Activated T-cell treated with anti-CD3 and anti-CD28 coated beads, Interleukin-2, amount 50 U/mL, for 4 hours (primary cell): Measurements from ENCODE around the gene POMGNT1. TPM values are rescaled to one million over a fixed set of nuclear protein-coding genes. Genes with fewer than 3 reads are reported as not detected.
"Not testable (repeated sequence)": the region's sequence is repeated elsewhere in the genome, so short reads cannot be mapped to it uniquely, and the experiment has no call there.

Experiments used
- ATAC-seq, 2 donors: fragments of 200-7000 bp; cut with Tn5 transposase; one replicate each; pipeline ENCODE4 v1.10.0; 2021
- DNase-seq: peaks from one replicate; pipeline ENCODE4 v3.0.0-alpha.2; 2020
- H3K27me3 Mint-ChIP-seq: one replicate; pipeline ENCODE4 v1.8.0; 2021; ENCODE audit warnings: low read depth, mixed read lengths
- H3K36me3 Mint-ChIP-seq: one replicate; pipeline ENCODE4 v1.8.0; 2022; ENCODE audit warnings: mixed read lengths; ENCODE audit not compliant: insufficient read depth
- H3K4me1 Mint-ChIP-seq: one replicate; pipeline ENCODE4 v1.8.0; 2021; ENCODE audit warnings: low read depth, mixed read lengths
- H3K4me3 Mint-ChIP-seq: one replicate; pipeline ENCODE4 v1.8.0; 2021; ENCODE audit warnings: mild to moderate bottlenecking, moderate library complexity, mixed read lengths
- H3K9me3 Mint-ChIP-seq: one replicate; pipeline ENCODE4 v1.8.0; 2021; ENCODE audit warnings: mixed read lengths
- total RNA-seq, 3 donors: library from RNA; stranded (reverse); gene quantifications; one replicate each; pipeline ENCODE4 v1.2.1, GENCODE V29; 2021

The POMGNT1 gene
- 10 to 100 TPM; 60.5 to 73.5 (median 73.0) TPM for total RNA-seq

GRCh38 chr1:46197964-46198811 lies at the start of gene POMGNT1:
TSS of gene POMGNT1 (minus strand) at chr1:46198434. CDS start at chr1:46197821, 613 bp downstream.
- Mint-ChIP-seq H3K27me3 (no peaks in the 10 kb centered on the region), H3K4me1 (peaks cover 23% of the 10 kb centered on the region)
- peak; percentile 96 for ATAC-seq

DNA sequence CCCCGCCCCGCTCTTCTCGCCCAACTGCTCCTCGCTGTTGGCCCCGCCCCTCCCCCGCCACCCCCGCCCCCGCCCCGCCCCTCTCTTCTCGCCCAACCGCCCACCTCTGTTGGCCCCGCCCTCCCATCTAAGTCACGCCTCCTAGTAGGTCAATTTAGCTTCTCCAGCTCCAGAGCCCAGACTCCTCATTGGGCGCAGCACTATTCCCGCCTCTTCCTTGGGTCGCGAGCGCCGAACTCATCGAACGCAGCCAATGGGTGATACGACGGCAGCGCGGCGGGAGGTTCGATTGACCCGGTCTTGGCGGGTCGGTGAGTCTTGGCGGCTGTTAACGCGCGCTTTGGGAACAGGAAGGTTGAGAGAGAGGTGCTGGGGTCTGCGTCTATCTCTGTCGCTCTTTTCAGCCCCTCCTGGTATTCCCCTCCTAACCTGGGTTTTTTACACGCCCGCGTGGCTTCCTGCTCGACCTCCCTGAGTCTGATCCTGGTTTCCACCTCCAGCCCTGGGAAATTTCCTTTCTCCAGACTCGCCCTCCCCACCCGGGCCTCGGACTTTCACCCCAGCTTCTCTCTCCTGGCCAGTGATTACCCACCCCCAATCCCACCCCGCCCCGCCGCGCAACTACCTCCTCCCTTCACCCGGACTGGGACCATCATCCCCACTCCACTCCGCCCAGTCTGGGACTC lies 49.3 kb upstream of the POMGNT1 start, which contains the start of gene RAD54L:
Gene RAD54L, plus strand, starts transcription at position 328 of the 686 bp plus-strand sequence. CDS start 643 bp downstream, outside the sequence.
- H3K36me3 Mint-ChIP-seq: peaks cover 4% of the 10 kb centered on the region
- peak; percentile 95 for DNase-seq
- no peaks in the 10 kb centered on the region for H3K27me3 Mint-ChIP-seq
- no peaks in the 10 kb centered on the region for H3K9me3 Mint-ChIP-seq
- peaks cover 10% of the 10 kb centered on the region for H3K4me1 Mint-ChIP-seq
- peak; percentile 95 to 97 for ATAC-seq
- peak within 1 kb of the TSS; percentile 92 for H3K4me3 Mint-ChIP-seq

More at GRCh38 chr1:46197964-46198811, at the start of gene POMGNT1:
- DNase-seq: peak; percentile 65
- Mint-ChIP-seq H3K36me3 (peaks cover 14% of the 10 kb centered on the region), H3K9me3 (no peaks in the 10 kb centered on the region), H3K4me3 (peak within 1 kb of the TSS; percentile 88)

DNA sequence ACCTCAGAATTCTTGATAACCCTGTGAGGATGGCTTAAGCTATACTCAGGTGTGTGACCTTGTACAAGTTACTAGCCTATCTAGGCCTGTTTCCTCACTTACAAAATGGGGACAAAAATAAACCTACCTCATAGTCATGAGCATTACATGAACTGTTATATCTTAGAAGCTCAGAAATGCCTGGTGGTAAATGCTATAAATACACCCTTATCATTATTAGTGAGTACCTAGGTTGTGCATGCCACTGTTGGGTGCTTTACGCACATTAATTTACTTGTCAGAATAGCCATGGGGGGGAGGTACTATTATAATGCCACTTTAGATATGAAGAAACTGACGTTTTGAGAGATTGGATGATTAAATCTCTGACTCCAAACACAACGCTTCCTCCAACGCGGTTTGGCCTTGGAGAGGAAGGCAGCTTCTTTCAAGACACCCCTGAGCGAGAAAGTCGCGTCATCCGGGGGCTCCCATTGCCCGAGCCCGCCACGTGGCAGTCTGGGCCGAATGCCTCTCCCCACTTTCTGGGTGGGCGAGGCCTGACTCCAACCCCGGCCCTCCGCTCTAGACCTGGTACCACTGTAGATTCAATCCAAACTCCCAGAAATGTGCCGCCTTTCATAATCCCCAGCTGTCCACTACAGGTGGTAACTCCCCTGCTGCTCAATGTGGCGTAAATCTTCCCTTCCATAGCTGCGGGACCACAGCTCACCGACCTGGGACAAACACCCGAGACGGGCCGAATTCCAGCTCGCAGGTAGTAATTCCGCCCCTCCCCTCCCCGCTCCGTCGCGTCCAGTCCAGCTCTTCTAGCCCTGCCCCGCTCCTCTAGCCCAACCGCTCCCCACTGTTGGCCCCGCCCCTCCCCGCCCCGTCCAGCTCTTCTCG lies 48.6 kb upstream of the POMGNT1 start:
- Mint-ChIP-seq H3K4me3 (peak overlapping the region; percentile 92), H3K36me3 (no peaks in the 10 kb centered on the region), H3K27me3 (no peaks in the 10 kb centered on the region), H3K9me3 (no peaks in the 10 kb centered on the region), H3K4me1 (peaks cover 10% of the 10 kb centered on the region)
- ATAC-seq (peak; percentile 77), DNase-seq (peak; percentile 53)

GRCh38 chr1:46246136-46246535 lies 47.9 kb upstream of the POMGNT1 start:
- ATAC-seq, H3K36me3 Mint-ChIP-seq, H3K27me3 Mint-ChIP-seq, H3K9me3 Mint-ChIP-seq, DNase-seq: not testable (repeated sequence)
- H3K4me1 Mint-ChIP-seq: peaks cover 10% of the 10 kb centered on the region
- peak overlapping the region; percentile 92 for H3K4me3 Mint-ChIP-seq

GRCh38 chr1:46244656-46245371 lies 46.6 kb upstream of the POMGNT1 start:
- Mint-ChIP-seq H3K9me3 (no peaks in the 10 kb centered on the region), H3K27me3 (no peaks in the 10 kb centered on the region), H3K36me3 (no peaks in the 10 kb centered on the region), H3K4me1 (peaks cover 10% of the 10 kb centered on the region), H3K4me3 (peak overlapping the region; percentile 47)
- ATAC-seq: no peak
- no peak for DNase-seq

GRCh38 chr1:46243831-46244230 lies 45.6 kb upstream of the POMGNT1 start:
- H3K4me3 Mint-ChIP-seq: not testable (repeated sequence)

GRCh38 chr1:46242918-46243317 lies 44.7 kb upstream of the POMGNT1 start:
- no peaks in the 10 kb centered on the region for H3K27me3 Mint-ChIP-seq
- no peak overlapping the region for H3K4me3 Mint-ChIP-seq
- peaks cover 10% of the 10 kb centered on the region for H3K4me1 Mint-ChIP-seq
- H3K9me3 Mint-ChIP-seq: no peaks in the 10 kb centered on the region
- no peak for DNase-seq
- no peaks in the 10 kb centered on the region for H3K36me3 Mint-ChIP-seq
- ATAC-seq: no peak

More at GRCh38 chr1:46243831-46244230, 45.6 kb upstream of the POMGNT1 start:
- H3K4me1 Mint-ChIP-seq: peaks cover 10% of the 10 kb centered on the region
- H3K36me3 Mint-ChIP-seq, H3K27me3 Mint-ChIP-seq, DNase-seq, H3K9me3 Mint-ChIP-seq, ATAC-seq: not testable (repeated sequence)

DNA sequence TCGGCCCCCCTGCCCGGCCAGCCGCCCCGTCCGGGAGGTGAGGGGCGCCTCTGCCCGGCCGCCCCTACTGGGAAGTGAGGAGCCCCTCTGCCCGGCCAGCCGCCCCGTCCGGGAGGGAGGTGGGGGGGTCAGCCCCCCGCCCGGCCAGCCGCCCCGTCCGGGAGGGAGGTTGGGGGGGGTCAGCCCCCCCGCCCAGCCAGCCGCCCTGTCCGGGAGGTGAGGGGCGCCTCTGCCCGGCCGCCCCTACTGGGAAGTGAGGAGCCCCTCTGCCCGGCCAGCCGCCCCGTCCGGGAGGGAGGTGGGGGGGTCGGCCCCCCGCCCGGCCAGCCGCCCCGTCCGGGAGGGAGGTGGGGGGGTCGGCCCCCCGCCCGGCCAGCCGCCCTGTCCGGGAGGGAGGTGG lies 43.5 kb upstream of the POMGNT1 start:
- not testable (repeated sequence) for DNase-seq, H3K4me1 Mint-ChIP-seq, H3K4me3 Mint-ChIP-seq, H3K9me3 Mint-ChIP-seq, H3K36me3 Mint-ChIP-seq, H3K27me3 Mint-ChIP-seq, ATAC-seq

DNA sequence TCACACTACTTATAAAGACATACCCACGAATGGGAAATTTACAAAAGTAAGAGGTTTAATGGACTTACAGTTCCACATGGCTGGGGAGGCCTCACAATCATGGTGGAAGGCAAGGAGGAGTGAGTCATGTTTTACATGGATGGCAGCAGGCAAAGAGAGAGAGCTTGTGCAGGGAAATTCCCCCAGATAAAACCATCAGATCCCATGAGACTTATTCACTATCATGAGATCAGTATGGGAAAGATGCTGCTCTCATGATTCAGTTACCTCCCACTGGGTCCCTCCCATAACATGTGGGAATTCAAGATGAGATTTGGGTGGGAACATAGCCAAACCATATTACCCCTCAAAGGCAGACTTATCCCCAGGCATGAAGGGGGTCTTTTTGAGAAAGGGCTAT lies 40.6 kb upstream of the POMGNT1 start:
- not testable (repeated sequence) for DNase-seq, H3K9me3 Mint-ChIP-seq, H3K36me3 Mint-ChIP-seq, H3K27me3 Mint-ChIP-seq, H3K4me1 Mint-ChIP-seq, H3K4me3 Mint-ChIP-seq, ATAC-seq

DNA sequence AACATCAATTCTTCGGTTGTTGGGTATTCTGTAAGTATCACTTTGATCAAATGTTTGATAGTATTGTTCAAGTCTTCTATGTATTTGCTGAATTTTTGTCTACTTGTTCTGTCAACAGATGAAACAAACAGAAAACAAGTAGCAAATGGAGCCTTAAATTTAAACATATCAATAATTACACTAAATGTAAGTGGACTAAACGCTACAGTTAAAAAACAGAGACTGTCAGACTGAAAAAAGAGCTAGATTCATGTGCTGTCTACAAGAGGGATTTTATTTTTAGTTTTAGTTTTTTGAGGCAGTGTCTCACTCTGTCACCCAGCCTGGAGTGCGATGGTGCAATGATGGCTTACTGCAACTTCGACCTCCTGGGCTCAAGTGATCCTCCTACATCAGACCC lies 38.6 kb upstream of the POMGNT1 start:
- H3K36me3 Mint-ChIP-seq: no peaks in the 10 kb centered on the region
- peaks cover 5% of the 10 kb centered on the region for H3K27me3 Mint-ChIP-seq
- no peak for DNase-seq
- no peaks in the 10 kb centered on the region for H3K4me1 Mint-ChIP-seq
- no peak overlapping the region for H3K4me3 Mint-ChIP-seq
- H3K9me3 Mint-ChIP-seq: no peaks in the 10 kb centered on the region
- ATAC-seq: no peak

GRCh38 chr1:46231231-46231630 lies 33.0 kb upstream of the POMGNT1 start:
- not testable (repeated sequence) for ATAC-seq, H3K27me3 Mint-ChIP-seq, H3K9me3 Mint-ChIP-seq, H3K36me3 Mint-ChIP-seq, H3K4me3 Mint-ChIP-seq, DNase-seq, H3K4me1 Mint-ChIP-seq

DNA sequence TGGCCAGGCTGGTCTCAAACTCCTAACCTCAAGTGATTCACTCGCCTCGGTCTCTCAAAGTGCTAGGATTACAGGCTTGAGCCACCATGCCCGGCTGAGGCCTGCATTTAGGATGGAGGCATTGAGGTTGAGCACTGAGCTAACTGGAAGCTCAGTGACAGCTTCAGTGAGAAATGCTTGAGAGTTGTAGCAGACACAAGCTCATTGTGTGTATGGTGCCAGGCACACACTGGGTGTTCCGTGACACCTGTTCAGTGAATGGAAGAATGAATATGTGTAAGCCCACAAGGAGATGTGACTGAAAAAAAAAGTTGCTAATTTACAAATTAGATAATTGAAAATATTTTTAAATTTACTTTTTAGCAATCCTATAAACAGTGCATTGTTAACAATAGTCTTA lies 26.7 kb upstream of the POMGNT1 start:
- Mint-ChIP-seq H3K4me3 (no peak overlapping the region), H3K36me3 (no peaks in the 10 kb centered on the region), H3K9me3 (no peaks in the 10 kb centered on the region), H3K4me1 (peaks cover 2% of the 10 kb centered on the region), H3K27me3 (peaks cover 2% of the 10 kb centered on the region)
- ATAC-seq (no peak), DNase-seq (no peak)

DNA sequence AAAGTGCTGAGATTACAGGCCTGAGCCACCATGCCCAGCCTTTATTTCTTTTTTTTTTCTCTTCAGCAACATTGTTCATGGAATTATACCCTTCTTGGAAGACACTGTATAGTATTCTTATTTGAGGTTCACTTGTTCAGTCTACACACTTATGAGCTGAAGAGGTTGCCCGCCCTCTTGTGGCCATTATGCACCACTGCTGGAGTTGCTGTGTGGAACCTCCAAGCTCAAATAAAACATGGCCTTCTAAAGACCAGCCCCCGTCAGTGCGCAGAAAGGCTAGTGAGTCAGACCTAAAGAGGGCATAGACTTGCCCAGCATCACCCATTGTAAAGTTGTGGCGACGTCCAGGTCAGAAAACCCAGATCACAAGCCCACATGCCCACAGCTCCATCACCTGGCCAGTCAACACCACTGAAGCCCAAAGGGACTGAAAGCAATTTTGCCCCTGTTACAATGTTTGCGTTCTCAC lies 25.3 kb upstream of the POMGNT1 start:
- DNase-seq: peak; percentile 45
- no peaks in the 10 kb centered on the region for H3K36me3 Mint-ChIP-seq
- peak; percentile 98 for ATAC-seq
- H3K4me1 Mint-ChIP-seq: peaks cover 2% of the 10 kb centered on the region
- H3K27me3 Mint-ChIP-seq: peaks cover 2% of the 10 kb centered on the region
- no peak overlapping the region for H3K4me3 Mint-ChIP-seq
- no peaks in the 10 kb centered on the region for H3K9me3 Mint-ChIP-seq
